HEK293 (cell line): Measurements from ENCODE around the gene PPP1R2B.

Source experiments
- CTCF ChIA-PET: fragments of 350-600 bp; formaldehyde crosslinking; extraction: SDS; loops from one replicate; lab custom pipeline; 2021; ENCODE audit warnings: antibody characterized with exemption; lab: Yijun Ruan, JAX
- POLR2A ChIA-PET: fragments of 300-600 bp; formaldehyde crosslinking; extraction: SDS; loops from one replicate; lab custom pipeline; 2020; ENCODE audit warnings: antibody characterized with exemption, inconsistent platforms; lab: Yijun Ruan, JAX
- H3K27ac ChIP-seq: fragments of 200-500 bp; sonication (Bioruptor generic); 2 replicates; pipeline ENCODE4 v1.5.1; 2014; ENCODE audit warnings: low read depth, low read length, control low read depth, inconsistent platforms; ENCODE audit errors: extremely low read depth
- H3K36me3 ChIP-seq, 2 experiments: fragments of 200-500 bp in 1 of 2; sonication (Bioruptor generic) in 1 of 2; 1 replicate in 1 of 2; 2 replicates in 1 of 2; pipeline ENCODE4 v1.5.1; 2014 to 2017; ENCODE audit warnings: inconsistent platforms in 2 of 2, low read length in 2 of 2; ENCODE audit not compliant: control insufficient read depth in 2 of 2, insufficient read depth in 1 of 2
- H3K4me1 ChIP-seq: fragments of 200-500 bp; sonication (Bioruptor generic); 2 replicates; pipeline ENCODE4 v1.5.1; 2014; ENCODE audit warnings: mild to moderate bottlenecking, low read length, inconsistent platforms; ENCODE audit not compliant: control insufficient read depth, insufficient read depth
- H3K4me3 ChIP-seq: 2 replicates; pipeline ENCODE4 v1.5.1; 2011; ENCODE audit warnings: low read depth, mild to moderate bottlenecking, control low read depth, low read length, moderate library complexity
- H3K9me3 ChIP-seq: fragments of 200-500 bp; sonication (Bioruptor generic); 2 replicates; pipeline ENCODE4 v1.5.1; 2014; ENCODE audit warnings: low read depth, low read length, inconsistent platforms; ENCODE audit not compliant: control insufficient read depth, insufficient read depth
- GLI2 ChIP-seq: fragments of 450-650 bp; formaldehyde crosslinking; IDR thresholded peaks from 2 replicates; pipeline ENCODE4; 2017; ENCODE audit warnings: missing biosample characterization, missing genetic modification characterization, low read depth, borderline replicate concordance
- MEIS1 ChIP-seq: sonication (generic); formaldehyde crosslinking; IDR thresholded peaks from 2 replicates; pipeline ENCODE4 v1.8.1; 2022; ENCODE audit warnings: missing genetic modification reagents, mild to moderate bottlenecking, borderline replicate concordance
- MZF1 ChIP-seq: fragments of 450-650 bp; formaldehyde crosslinking; IDR thresholded peaks from 2 replicates; pipeline ENCODE4 v1.5.1; 2017; ENCODE audit warnings: missing biosample characterization, missing genetic modification characterization, borderline replicate concordance
- SP3 ChIP-seq: fragments of 450-650 bp; formaldehyde crosslinking; IDR thresholded peaks from 2 replicates; pipeline ENCODE4 v1.5.1; 2016; ENCODE audit warnings: missing biosample characterization, missing genetic modification characterization
- TRIM28 ChIP-seq: IDR thresholded peaks from 2 replicates; pipeline ENCODE4 v1.6.1; 2011; ENCODE audit warnings: low read length, control low read depth, borderline replicate concordance
- ZBTB20 ChIP-seq: fragments of 450-650 bp; formaldehyde crosslinking; IDR thresholded peaks from 2 replicates; pipeline ENCODE4 v1.5.1; 2016; ENCODE audit warnings: missing biosample characterization, missing genetic modification characterization
- ZFP3 ChIP-seq: fragments of 450-650 bp; formaldehyde crosslinking; IDR thresholded peaks from 2 replicates; pipeline ENCODE4 v1.5.1; 2016; ENCODE audit warnings: low read depth, missing biosample characterization, missing genetic modification characterization
- ZNF112 ChIP-seq: fragments of 450-650 bp; formaldehyde crosslinking; IDR thresholded peaks from 2 replicates; pipeline ENCODE4 v1.5.0; 2017; ENCODE audit warnings: missing biosample characterization, missing genetic modification characterization
- ZNF132 ChIP-seq: fragments of 450-650 bp; formaldehyde crosslinking; IDR thresholded peaks from 2 replicates; pipeline ENCODE4 v1.5.1; 2017; ENCODE audit warnings: missing biosample characterization, missing genetic modification characterization, borderline replicate concordance
- ZNF157 ChIP-seq: fragments of 450-650 bp; formaldehyde crosslinking; IDR thresholded peaks from 2 replicates; pipeline ENCODE4 v1.5.1; 2016; ENCODE audit warnings: missing biosample characterization, missing genetic modification characterization
- ZNF174 ChIP-seq: fragments of 450-650 bp; formaldehyde crosslinking; IDR thresholded peaks from 2 replicates; pipeline ENCODE4 v1.5.0; 2017; ENCODE audit warnings: missing biosample characterization, mild to moderate bottlenecking, missing genetic modification characterization
- ZNF2 ChIP-seq: fragments of 450-650 bp; formaldehyde crosslinking; IDR thresholded peaks from 2 replicates; pipeline ENCODE4 v1.5.1; 2016; ENCODE audit warnings: missing biosample characterization, missing genetic modification characterization
- ZNF335 ChIP-seq: fragments of 450-650 bp; formaldehyde crosslinking; conservative IDR thresholded peaks from 2 replicates; pipeline ENCODE4 v1.5.1; 2016; ENCODE audit warnings: missing biosample characterization, missing genetic modification characterization
- ZNF433 ChIP-seq: fragments of 450-650 bp; formaldehyde crosslinking; IDR thresholded peaks from 2 replicates; pipeline ENCODE4 v1.5.1; 2016; ENCODE audit warnings: missing biosample characterization, missing genetic modification characterization, low read depth
- ZNF514 ChIP-seq: fragments of 450-650 bp; formaldehyde crosslinking; IDR thresholded peaks from 2 replicates; pipeline ENCODE4 v1.5.1; 2016; ENCODE audit warnings: missing biosample characterization, missing genetic modification characterization
- ZNF530 ChIP-seq: fragments of 450-650 bp; formaldehyde crosslinking; IDR thresholded peaks from 2 replicates; pipeline ENCODE4 v1.5.1; 2016; ENCODE audit warnings: low read depth, missing biosample characterization, missing genetic modification characterization
- ZNF549 ChIP-seq: fragments of 450-650 bp; IDR thresholded peaks from 2 replicates; pipeline ENCODE4 v1.5.1; 2018; ENCODE audit warnings: missing biosample characterization, missing genetic modification characterization, mild to moderate bottlenecking, inconsistent platforms, moderate library complexity
- ZNF585B ChIP-seq: fragments of 450-650 bp; formaldehyde crosslinking; IDR thresholded peaks from 2 replicates; pipeline ENCODE4 v1.5.1; 2016; ENCODE audit warnings: missing biosample characterization, missing genetic modification characterization
- ZNF791 ChIP-seq: fragments of 450-650 bp; formaldehyde crosslinking; IDR thresholded peaks from 2 replicates; pipeline ENCODE4 v1.5.1; 2016; ENCODE audit warnings: missing biosample characterization, missing genetic modification characterization
- ZNF843 ChIP-seq: fragments of 450-650 bp; formaldehyde crosslinking; IDR thresholded peaks from 2 replicates; pipeline ENCODE4 v1.5.1; 2016; ENCODE audit warnings: missing biosample characterization, missing genetic modification characterization
- TF ChIP-seq, protein P1 (sequence below): fragments of 450-650 bp; formaldehyde crosslinking; IDR thresholded peaks from 2 replicates; pipeline ENCODE4 v1.5.1; 2016; ENCODE audit warnings: missing biosample characterization, missing genetic modification characterization
- TF ChIP-seq, protein P2 (sequence below): fragments of 450-650 bp; IDR thresholded peaks from 2 replicates; pipeline ENCODE4 v1.5.1; 2018; ENCODE audit warnings: missing biosample characterization, mild to moderate bottlenecking, missing genetic modification characterization
- TF ChIP-seq, protein P3 (sequence below): fragments of 450-650 bp; formaldehyde crosslinking; IDR thresholded peaks from 2 replicates; pipeline ENCODE4 v1.5.1; 2016; ENCODE audit warnings: missing biosample characterization, missing genetic modification characterization
- TF ChIP-seq, protein P4 (sequence below): fragments of 450-650 bp; formaldehyde crosslinking; IDR thresholded peaks from 2 replicates; pipeline ENCODE4 v1.5.1; 2017; ENCODE audit warnings: missing biosample characterization, missing genetic modification characterization
- TF ChIP-seq, protein P5 (sequence below): fragments of 450-650 bp; formaldehyde crosslinking; IDR thresholded peaks from 2 replicates; pipeline ENCODE4 v1.5.1; 2016; ENCODE audit warnings: missing biosample characterization, missing genetic modification characterization
- TF ChIP-seq, protein P6 (sequence below): fragments of 450-650 bp; formaldehyde crosslinking; IDR thresholded peaks from 2 replicates; pipeline ENCODE4 v1.5.1; 2016; ENCODE audit warnings: missing biosample characterization, missing genetic modification characterization

Gene PPP1R2B

DNA sequence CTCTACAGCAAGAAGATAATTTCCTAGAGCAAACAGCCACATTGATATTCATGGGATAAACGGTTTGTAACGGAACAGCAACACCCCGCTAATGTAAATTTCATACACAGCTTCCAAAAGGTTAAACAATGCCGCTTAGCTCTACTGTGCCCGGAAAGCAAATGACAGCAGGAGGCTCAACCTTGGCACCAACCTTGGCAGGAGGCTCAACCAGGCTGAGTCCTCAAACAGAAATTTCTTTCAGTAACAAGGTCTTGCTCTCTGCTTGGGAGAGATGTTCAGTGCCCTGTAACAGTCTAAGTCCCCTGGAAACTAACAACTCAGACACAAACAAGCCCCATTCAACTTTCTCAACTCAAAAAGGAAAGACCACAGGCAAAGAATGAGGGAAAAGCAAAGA, 11.1 kb upstream of the PPP1R2B start:
- Histone ChIP-seq H3K36me3 (no peaks in the 10 kb centered on the region), H3K4me3 (no peak overlapping the region), H3K9me3 (no peaks in the 10 kb centered on the region), H3K27ac (no peak overlapping the region), H3K4me1 (no peaks in the 10 kb centered on the region)
- CTCF ChIA-PET, result no interaction called here
- TF ChIP-seq ZNF112 (tag by site-specific recombination) (no peak), ZNF549 (tag by site-specific recombination) (no peak), ZFP3 (tag by site-specific recombination) (no peak), ZBTB20 (tag by site-specific recombination) (no peak), MEIS1 (CRISPR knock-in tag) (no peak), TRIM28 (no peak), ZNF132 (tag by site-specific recombination) (no peak), ZNF585B (tag by site-specific recombination) (no peak), ZNF530 (tag by site-specific recombination) (no peak), GLI2 (tag by site-specific recombination) (no peak)
- TF ChIP-seq, protein P1, sequence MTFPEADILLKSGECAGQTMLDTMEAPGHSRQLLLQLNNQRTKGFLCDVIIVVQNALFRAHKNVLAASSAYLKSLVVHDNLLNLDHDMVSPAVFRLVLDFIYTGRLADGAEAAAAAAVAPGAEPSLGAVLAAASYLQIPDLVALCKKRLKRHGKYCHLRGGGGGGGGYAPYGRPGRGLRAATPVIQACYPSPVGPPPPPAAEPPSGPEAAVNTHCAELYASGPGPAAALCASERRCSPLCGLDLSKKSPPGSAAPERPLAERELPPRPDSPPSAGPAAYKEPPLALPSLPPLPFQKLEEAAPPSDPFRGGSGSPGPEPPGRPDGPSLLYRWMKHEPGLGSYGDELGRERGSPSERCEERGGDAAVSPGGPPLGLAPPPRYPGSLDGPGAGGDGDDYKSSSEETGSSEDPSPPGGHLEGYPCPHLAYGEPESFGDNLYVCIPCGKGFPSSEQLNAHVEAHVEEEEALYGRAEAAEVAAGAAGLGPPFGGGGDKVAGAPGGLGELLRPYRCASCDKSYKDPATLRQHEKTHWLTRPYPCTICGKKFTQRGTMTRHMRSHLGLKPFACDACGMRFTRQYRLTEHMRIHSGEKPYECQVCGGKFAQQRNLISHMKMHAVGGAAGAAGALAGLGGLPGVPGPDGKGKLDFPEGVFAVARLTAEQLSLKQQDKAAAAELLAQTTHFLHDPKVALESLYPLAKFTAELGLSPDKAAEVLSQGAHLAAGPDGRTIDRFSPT (tag by site-specific recombination), result no peak
- TF ChIP-seq, protein P2, sequence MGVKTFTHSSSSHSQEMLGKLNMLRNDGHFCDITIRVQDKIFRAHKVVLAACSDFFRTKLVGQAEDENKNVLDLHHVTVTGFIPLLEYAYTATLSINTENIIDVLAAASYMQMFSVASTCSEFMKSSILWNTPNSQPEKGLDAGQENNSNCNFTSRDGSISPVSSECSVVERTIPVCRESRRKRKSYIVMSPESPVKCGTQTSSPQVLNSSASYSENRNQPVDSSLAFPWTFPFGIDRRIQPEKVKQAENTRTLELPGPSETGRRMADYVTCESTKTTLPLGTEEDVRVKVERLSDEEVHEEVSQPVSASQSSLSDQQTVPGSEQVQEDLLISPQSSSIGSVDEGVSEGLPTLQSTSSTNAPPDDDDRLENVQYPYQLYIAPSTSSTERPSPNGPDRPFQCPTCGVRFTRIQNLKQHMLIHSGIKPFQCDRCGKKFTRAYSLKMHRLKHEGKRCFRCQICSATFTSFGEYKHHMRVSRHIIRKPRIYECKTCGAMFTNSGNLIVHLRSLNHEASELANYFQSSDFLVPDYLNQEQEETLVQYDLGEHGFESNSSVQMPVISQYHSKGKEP (tag by site-specific recombination), result no peak
- TF ChIP-seq, protein P3, sequence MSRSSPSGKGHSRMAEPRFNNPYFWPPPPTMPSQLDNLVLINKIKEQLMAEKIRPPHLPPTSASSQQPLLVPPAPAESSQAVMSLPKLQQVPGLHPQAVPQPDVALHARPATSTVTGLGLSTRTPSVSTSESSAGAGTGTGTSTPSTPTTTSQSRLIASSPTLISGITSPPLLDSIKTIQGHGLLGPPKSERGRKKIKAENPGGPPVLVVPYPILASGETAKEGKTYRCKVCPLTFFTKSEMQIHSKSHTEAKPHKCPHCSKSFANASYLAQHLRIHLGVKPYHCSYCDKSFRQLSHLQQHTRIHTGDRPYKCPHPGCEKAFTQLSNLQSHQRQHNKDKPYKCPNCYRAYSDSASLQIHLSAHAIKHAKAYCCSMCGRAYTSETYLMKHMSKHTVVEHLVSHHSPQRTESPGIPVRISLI (tag by site-specific recombination), result no peak
- TF ChIP-seq, protein P4, sequence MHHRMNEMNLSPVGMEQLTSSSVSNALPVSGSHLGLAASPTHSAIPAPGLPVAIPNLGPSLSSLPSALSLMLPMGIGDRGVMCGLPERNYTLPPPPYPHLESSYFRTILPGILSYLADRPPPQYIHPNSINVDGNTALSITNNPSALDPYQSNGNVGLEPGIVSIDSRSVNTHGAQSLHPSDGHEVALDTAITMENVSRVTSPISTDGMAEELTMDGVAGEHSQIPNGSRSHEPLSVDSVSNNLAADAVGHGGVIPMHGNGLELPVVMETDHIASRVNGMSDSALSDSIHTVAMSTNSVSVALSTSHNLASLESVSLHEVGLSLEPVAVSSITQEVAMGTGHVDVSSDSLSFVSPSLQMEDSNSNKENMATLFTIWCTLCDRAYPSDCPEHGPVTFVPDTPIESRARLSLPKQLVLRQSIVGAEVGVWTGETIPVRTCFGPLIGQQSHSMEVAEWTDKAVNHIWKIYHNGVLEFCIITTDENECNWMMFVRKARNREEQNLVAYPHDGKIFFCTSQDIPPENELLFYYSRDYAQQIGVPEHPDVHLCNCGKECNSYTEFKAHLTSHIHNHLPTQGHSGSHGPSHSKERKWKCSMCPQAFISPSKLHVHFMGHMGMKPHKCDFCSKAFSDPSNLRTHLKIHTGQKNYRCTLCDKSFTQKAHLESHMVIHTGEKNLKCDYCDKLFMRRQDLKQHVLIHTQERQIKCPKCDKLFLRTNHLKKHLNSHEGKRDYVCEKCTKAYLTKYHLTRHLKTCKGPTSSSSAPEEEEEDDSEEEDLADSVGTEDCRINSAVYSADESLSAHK (tag by site-specific recombination), result no peak
- TF ChIP-seq, protein P5, sequence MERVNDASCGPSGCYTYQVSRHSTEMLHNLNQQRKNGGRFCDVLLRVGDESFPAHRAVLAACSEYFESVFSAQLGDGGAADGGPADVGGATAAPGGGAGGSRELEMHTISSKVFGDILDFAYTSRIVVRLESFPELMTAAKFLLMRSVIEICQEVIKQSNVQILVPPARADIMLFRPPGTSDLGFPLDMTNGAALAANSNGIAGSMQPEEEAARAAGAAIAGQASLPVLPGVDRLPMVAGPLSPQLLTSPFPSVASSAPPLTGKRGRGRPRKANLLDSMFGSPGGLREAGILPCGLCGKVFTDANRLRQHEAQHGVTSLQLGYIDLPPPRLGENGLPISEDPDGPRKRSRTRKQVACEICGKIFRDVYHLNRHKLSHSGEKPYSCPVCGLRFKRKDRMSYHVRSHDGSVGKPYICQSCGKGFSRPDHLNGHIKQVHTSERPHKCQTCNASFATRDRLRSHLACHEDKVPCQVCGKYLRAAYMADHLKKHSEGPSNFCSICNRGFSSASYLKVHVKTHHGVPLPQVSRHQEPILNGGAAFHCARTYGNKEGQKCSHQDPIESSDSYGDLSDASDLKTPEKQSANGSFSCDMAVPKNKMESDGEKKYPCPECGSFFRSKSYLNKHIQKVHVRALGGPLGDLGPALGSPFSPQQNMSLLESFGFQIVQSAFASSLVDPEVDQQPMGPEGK (tag by site-specific recombination), result no peak
- POLR2A ChIA-PET, result no interaction called here

DNA sequence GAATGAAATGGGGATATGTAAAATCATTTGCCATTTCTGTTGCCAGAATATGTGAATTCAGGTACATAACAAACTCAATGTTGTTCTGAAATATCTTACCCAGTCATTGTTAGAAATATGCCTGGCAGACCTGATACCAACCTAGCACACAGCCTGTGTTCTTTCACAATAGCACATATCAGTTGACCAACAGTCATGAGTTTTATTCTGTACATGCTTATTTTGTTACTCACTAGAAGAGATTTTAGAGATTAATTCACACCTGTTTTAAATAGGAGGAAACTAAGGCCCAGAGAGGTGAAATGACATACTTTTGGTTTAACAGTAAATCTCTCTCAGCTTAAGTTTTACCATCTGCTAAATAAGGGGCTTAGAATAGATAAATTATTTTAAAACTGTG, 8.4 kb upstream of the PPP1R2B start:
- no peaks in the 10 kb centered on the region for H3K4me1 ChIP-seq
- TF ChIP-seq ZNF174 (tag by site-specific recombination) (no peak), SP3 (tag by site-specific recombination) (no peak), ZNF433 (tag by site-specific recombination) (no peak), ZNF530 (tag by site-specific recombination) (no peak), MZF1 (tag by site-specific recombination) (no peak), ZNF843 (tag by site-specific recombination) (no peak), ZNF157 (tag by site-specific recombination) (no peak), ZNF335 (tag by site-specific recombination) (no peak), ZNF791 (tag by site-specific recombination) (no peak), ZNF2 (tag by site-specific recombination) (no peak), ZNF514 (no peak)
- TF ChIP-seq, protein P6, sequence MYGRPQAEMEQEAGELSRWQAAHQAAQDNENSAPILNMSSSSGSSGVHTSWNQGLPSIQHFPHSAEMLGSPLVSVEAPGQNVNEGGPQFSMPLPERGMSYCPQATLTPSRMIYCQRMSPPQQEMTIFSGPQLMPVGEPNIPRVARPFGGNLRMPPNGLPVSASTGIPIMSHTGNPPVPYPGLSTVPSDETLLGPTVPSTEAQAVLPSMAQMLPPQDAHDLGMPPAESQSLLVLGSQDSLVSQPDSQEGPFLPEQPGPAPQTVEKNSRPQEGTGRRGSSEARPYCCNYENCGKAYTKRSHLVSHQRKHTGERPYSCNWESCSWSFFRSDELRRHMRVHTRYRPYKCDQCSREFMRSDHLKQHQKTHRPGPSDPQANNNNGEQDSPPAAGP (tag by site-specific recombination), result no peak

More for the DNA sequence above, 8.4 kb upstream of the PPP1R2B start:
- Histone ChIP-seq H3K27ac (no peak overlapping the region), H3K9me3 (no peaks in the 10 kb centered on the region), H3K36me3 (no peaks in the 10 kb centered on the region), H3K4me3 (no peak overlapping the region)
- CTCF ChIA-PET, result no interaction called here
- POLR2A ChIA-PET, result no interaction called here
